GM10266 (cell line): ENCODE measurements around the gene LRPAP1.

Experiments
- DNase-seq: peaks from one replicate; pipeline ENCODE4 v3.0.0; 2012; ENCODE audit errors: extremely low spot score
- CTCF ChIP-seq: IDR thresholded peaks from 2 replicates; pipeline ENCODE4 v1.5.1; 2012; ENCODE audit warnings: mild to moderate bottlenecking, low read depth; ENCODE audit not compliant: control insufficient read depth, insufficient read depth; ENCODE audit errors: missing control alignments

Gene LRPAP1

GRCh38 chr4:3468804-3469203, 63.4 kb downstream of the LRPAP1 start:
- TF ChIP-seq CTCF: no peak

GRCh38 chr4:3468154-3468553, 64.1 kb downstream of the LRPAP1 start:
- DNase-seq: no peak
- no peak for TF ChIP-seq CTCF

More at GRCh38 chr4:3468804-3469203, 63.4 kb downstream of the LRPAP1 start:
- DNase-seq: no peak

GRCh38 chr4:3467601-3468031, 64.6 kb downstream of the LRPAP1 start:
- TF ChIP-seq CTCF: no peak
- no peak for DNase-seq

GRCh38 chr4:3466691-3467600, 65.3 kb downstream of the LRPAP1 start:
- no peak for TF ChIP-seq CTCF
- no peak for DNase-seq

GRCh38 chr4:3465698-3466671, 66.2 kb downstream of the LRPAP1 start:
- no peak for TF ChIP-seq CTCF
- DNase-seq: no peak

- TF ChIP-seq CTCF: no peak
- no peak for DNase-seq
These were observed 67.1 kb downstream of the LRPAP1 start for GRCh38 chr4:3464911-3465697.
